ENCODE measurements around the gene ZFR2. TPM values are rescaled to one million over a fixed set of nuclear protein-coding genes. Genes with fewer than 3 reads are reported as not detected.
A peak's percentile ranks its signal among the peaks of the same experiment; 100 is the strongest.

Gene ZFR2
- polyA plus RNA-seq, 2 of the 4 experiments (the other 2 are of a cell fraction) = 0.14 to 0.30 TPM

DNA sequence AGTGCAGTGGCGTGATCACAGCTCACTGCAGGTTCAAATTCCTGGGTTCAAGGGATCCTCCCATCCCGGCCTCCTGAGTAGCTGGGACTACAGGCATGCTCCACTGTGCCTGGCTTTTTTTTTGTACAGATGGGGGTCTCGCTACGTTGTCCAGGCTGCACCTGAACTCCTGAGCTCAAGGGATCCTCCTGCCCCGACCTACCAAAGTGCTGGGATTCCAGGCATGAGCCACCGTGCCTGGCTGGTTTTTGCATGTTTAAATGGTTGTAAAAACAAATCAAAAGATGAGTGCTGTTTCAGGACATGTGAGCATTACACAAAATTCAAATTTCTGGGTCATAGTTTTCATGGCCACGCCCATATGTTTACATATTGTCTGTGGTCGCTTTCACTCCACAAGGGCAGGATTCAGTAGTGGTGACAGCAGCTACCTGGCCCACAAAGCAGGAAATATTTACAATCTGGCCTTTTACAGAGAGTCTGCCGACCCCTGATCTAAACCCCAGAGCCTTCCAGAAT is 88.0 kb downstream of the ZFR2 start:
- 41% methylated on average over 5 of the region's 9 CpGs for WGBS (ENCODE audit: missing lambda C conversion rate)
- DNase-seq (ENCODE audit: low read depth in 1 of 2, low spot score in 1 of 2) (no peak), FAIRE-seq (no peak), ATAC-seq (no peak)
- Histone ChIP-seq H3K4me1 (peaks cover 9% of the 10 kb centered on the region; the same call in 1 of the 3 replicates), H3K4me2 (no peak overlapping the region), H3K9me3 (peaks cover 19% of the 10 kb centered on the region), H3K4me3 (no peak overlapping the region), H3K27ac (no peak overlapping the region)
- TF ChIP-seq, protein P1, sequence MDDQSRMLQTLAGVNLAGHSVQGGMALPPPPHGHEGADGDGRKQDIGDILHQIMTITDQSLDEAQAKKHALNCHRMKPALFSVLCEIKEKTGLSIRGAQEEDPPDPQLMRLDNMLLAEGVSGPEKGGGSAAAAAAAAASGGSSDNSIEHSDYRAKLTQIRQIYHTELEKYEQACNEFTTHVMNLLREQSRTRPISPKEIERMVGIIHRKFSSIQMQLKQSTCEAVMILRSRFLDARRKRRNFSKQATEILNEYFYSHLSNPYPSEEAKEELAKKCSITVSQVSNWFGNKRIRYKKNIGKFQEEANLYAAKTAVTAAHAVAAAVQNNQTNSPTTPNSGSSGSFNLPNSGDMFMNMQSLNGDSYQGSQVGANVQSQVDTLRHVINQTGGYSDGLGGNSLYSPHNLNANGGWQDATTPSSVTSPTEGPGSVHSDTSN (IDR thresholded peaks at IDR 0.05) = no peak
- no peak for TF ChIP-seq TP53 (CRISPR knock-in tag; IDR thresholded peaks at IDR 0.05)
- ChIA-PET CTCF (interaction anchor here (0.7 kb wide), 1 partner anchor 19 kb away, joined by 3 read pairs; the partner anchor contains the start of genes APBA3 and MRPL54), POLR2A (no interaction called here)

DNA sequence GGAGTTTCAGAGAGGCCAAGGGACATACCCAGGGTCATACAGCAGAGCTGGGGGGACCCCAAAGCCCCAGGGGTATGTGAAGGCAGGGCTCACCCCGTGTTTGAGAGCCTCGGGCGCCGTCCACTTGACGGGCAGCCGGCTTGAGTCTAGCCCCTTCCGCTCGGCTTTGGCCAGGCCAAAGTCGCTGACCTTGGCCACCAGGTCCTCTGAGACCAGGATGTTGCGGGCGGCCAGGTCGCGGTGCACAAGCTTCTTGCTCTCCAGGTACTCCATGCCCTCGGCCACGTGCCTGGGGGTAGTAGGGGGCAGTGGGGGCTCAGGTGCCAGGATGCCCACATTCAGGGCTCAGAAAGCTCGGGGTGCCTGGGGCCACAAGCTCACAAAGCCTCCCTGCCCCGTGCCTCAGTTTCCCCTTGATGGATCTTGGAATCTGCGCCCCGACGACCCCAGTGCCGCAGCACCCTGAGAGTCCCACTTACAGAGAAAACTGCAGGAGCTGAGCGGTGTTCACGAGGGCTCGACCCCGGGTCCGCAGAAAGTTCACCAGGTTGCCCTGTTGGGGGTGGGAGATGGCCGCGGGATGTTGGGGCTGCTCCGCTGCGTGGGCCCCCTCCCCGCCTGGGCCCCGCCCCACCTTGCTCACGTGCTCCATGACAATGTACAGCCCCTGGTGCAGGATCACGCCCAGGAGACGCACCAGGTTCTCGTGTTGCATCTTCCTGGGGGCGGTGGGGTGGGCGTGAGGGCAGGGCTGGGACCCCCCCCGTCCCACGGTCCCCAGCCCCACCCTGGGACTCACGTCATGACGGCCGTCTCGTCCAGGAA is 89.7 kb downstream of the ZFR2 start:
- 68% methylated on average over 16 of the region's 44 CpGs for WGBS (ENCODE audit: missing lambda C conversion rate)
- Histone ChIP-seq H3K4me3 (no peak overlapping the region), H3K4me1 (no peaks in the 10 kb centered on the region), H3K9me3 (peaks cover 19% of the 10 kb centered on the region), H3K27ac (no peak overlapping the region), H3K4me2 (no peak overlapping the region)
- TF ChIP-seq MAFK (IDR thresholded peaks at IDR 0.05; ENCODE audit: partially characterized antibody) (no peak), MAZ (IDR thresholded peaks at IDR 0.05; ENCODE audit: borderline replicate concordance, low read depth, low read length) (no peak), EP300 (IDR thresholded peaks at IDR 0.05) (no peak), HOXB13 (CRISPR knock-in tag; IDR thresholded peaks at IDR 0.05; ENCODE audit: low read depth) (no peak), CBX8 (IDR thresholded peaks at IDR 0.05) (no peak), HEYL (CRISPR knock-in tag; IDR thresholded peaks at IDR 0.05) (no peak), CEBPB (IDR thresholded peaks at IDR 0.05) (no peak), RAD21 (conservative IDR thresholded peaks at IDR 0.05 in 1 of 2, IDR thresholded peaks at IDR 0.05 in 1 of 2) (no peak), TP53 (CRISPR knock-in tag; IDR thresholded peaks at IDR 0.05) (no peak)
- TF ChIP-seq, protein P1 (IDR thresholded peaks at IDR 0.05) = no peak
- TF ChIP-seq, protein P2, sequence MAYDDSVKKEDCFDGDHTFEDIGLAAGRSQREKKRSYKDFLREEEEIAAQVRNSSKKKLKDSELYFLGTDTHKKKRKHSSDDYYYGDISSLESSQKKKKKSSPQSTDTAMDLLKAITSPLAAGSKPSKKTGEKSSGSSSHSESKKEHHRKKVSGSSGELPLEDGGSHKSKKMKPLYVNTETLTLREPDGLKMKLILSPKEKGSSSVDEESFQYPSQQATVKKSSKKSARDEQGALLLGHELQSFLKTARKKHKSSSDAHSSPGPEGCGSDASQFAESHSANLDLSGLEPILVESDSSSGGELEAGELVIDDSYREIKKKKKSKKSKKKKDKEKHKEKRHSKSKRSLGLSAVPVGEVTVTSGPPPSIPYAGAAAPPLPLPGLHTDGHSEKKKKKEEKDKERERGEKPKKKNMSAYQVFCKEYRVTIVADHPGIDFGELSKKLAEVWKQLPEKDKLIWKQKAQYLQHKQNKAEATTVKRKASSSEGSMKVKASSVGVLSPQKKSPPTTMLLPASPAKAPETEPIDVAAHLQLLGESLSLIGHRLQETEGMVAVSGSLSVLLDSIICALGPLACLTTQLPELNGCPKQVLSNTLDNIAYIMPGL (CRISPR knock-in tag; IDR thresholded peaks at IDR 0.05; ENCODE audit: borderline replicate concordance) = no peak
- ChIA-PET POLR2A (interaction anchor here (0.6 kb wide), 1 partner anchor 208 kb away, joined by 7 read pairs; no protein-coding TSS in a partner anchor), CTCF (interaction anchor here (1.8 kb wide), 1 partner anchor 14 kb away, joined by 5 read pairs; no protein-coding TSS in a partner anchor)
- FAIRE-seq (no peak), ATAC-seq (no peak; a peak in 1 of 6 replicates), DNase-seq (ENCODE audit: low read depth in 1 of 2, low spot score in 1 of 2) (no peak)

DNA sequence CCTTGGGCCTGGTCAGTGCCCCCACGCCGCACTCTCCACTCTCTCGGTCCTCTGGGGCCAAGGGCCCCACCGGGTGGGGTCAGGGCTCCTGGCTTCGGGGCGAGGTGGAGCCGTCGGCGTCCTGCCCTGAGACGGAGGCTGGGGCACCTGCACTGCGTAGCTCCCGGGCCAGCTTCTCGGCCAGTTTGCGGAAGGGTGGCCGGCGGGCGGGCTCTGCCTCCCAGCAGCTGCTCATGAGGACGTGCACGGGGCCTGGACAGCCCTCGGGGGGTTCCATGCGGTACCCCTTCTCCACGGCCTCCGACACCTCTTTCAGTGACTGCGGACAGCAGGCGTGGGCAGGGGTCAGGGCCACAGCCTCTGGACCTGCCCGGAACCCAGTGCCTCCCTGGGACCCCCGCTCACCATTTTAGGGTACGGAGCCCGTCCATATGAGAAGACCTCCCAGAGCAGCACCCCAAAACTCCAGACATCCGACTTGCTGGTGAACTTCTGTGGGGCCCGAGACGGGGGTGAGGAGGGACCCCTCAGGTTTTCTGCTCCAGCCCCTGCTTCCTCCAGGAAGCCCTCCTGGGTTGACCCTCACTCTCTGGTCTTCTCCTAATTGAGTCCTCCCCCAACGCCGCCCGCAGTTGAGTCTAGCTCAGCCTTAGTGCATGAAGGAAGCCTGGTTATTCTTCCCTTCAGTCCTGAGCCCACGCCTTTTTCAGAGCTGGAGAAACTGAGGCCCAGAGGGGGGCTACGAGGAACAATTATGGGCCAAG is 90.6 kb downstream of the ZFR2 start:
- CTCF ChIA-PET = interaction anchor here (1.8 kb wide), 1 partner anchor 15 kb away, joined by 5 read pairs; no protein-coding TSS in a partner anchor
- POLR2A ChIA-PET = interaction anchor here (0.6 kb wide), 1 partner anchor 209 kb away, joined by 7 read pairs; no protein-coding TSS in a partner anchor
- peak; percentile 37 to 73; a peak in 3 of 6 replicates for ATAC-seq
- no peak for FAIRE-seq
- TF ChIP-seq ZFP36 (IDR thresholded peaks at IDR 0.05; ENCODE audit: borderline replicate concordance, partially characterized antibody) (peak; percentile 78), BHLHE40 (IDR thresholded peaks at IDR 0.05; ENCODE audit: low read depth, low read length) (no peak)
- no peak overlapping the region for H3K4me3 ChIP-seq
- no peaks in the 10 kb centered on the region for H3K4me1 ChIP-seq
- peaks cover 19% of the 10 kb centered on the region for H3K9me3 ChIP-seq
- no peak overlapping the region for H3K4me2 ChIP-seq
- no peak for DNase-seq (ENCODE audit: low read depth in 1 of 2, low spot score in 1 of 2)
- 42% methylated on average over 12 of the region's 37 CpGs for WGBS (ENCODE audit: missing lambda C conversion rate)
- no peak overlapping the region for H3K27ac ChIP-seq
